22Rv1 (cell line): Measurements from ENCODE around the gene CEP89.
"Not testable (repeated sequence)": the region's sequence is repeated elsewhere in the genome, so short reads cannot be mapped to it uniquely, and the experiment has no call there.

Experiments used
- H3K27ac ChIP-seq: fragments of 450-650 bp; 2 replicates; pipeline ENCODE4 v1.5.1; 2017
- CTCF ChIP-seq: fragments of 450-650 bp; IDR thresholded peaks from 2 replicates; pipeline ENCODE4 v1.5.1; 2017; ENCODE audit warnings: mild to moderate bottlenecking
- ZFX ChIP-seq: fragments of 450-650 bp; IDR thresholded peaks from 2 replicates; pipeline ENCODE4 v1.6.1; 2017; ENCODE audit warnings: antibody characterized with exemption, borderline replicate concordance

Gene CEP89

GRCh38 chr19:32971012-32971595, 654 bp downstream of the CEP89 start:
- TF ChIP-seq CTCF (no peak), ZFX (no peak)
- peak overlapping the region; percentile 53 for H3K27ac ChIP-seq

- TF ChIP-seq CTCF (no peak), ZFX (no peak)
These were observed 2.2 kb downstream of the CEP89 start for GRCh38 chr19:32969549-32969948.

GRCh38 chr19:32966750-32967149, 5.0 kb downstream of the CEP89 start:
- no peak for TF ChIP-seq CTCF
- TF ChIP-seq ZFX, result no peak

More at GRCh38 chr19:32969549-32969948, 2.2 kb downstream of the CEP89 start:
- H3K27ac ChIP-seq, result no peak overlapping the region

GRCh38 chr19:32945260-32945659, 26.5 kb downstream of the CEP89 start:
- no peak for TF ChIP-seq CTCF
- no peak for TF ChIP-seq ZFX

More at GRCh38 chr19:32966750-32967149, 5.0 kb downstream of the CEP89 start:
- H3K27ac ChIP-seq, result no peak overlapping the region

GRCh38 chr19:32941273-32941672, 30.5 kb downstream of the CEP89 start:
- H3K27ac ChIP-seq, result not testable (repeated sequence)

More at GRCh38 chr19:32945260-32945659, 26.5 kb downstream of the CEP89 start:
- no peak overlapping the region for H3K27ac ChIP-seq

- no peak for TF ChIP-seq ZFX
- TF ChIP-seq CTCF, result no peak
- H3K27ac ChIP-seq, result no peak overlapping the region
These were observed 35.7 kb downstream of the CEP89 start for GRCh38 chr19:32936065-32936464.

- no peak for TF ChIP-seq ZFX
- TF ChIP-seq CTCF, result no peak
- no peak overlapping the region for H3K27ac ChIP-seq
These were observed 36.1 kb downstream of the CEP89 start for GRCh38 chr19:32935629-32936028.

GRCh38 chr19:32933571-32933970, 38.2 kb downstream of the CEP89 start:
- H3K27ac ChIP-seq, result no peak overlapping the region
- TF ChIP-seq ZFX (no peak), CTCF (no peak)
